Naive thymus-derived CD4-positive, alpha-beta T cell (primary cell): ENCODE results near the gene MRPS6. TPM values are rescaled to one million over a fixed set of nuclear protein-coding genes. Genes with fewer than 3 reads are reported as not detected.

Source experiments
- ATAC-seq: fragments of 150-1000 bp; cut with Tn5 transposase; 2 replicates; pipeline ENCODE4 v1.10.0; 2021; ENCODE audit warnings: mild to moderate bottlenecking, moderate library complexity
- CTCF ChIA-PET: fragments of 350-600 bp; sonication (Branson Sonifier 250); formaldehyde crosslinking; loops from one replicate; lab custom pipeline; 2021; ENCODE audit warnings: antibody characterized with exemption; lab: Charles Lee
- POLR2A ChIA-PET: fragments of 350-600 bp; sonication (Branson Sonifier 250); formaldehyde crosslinking; loops from one replicate; lab custom pipeline; 2021; ENCODE audit warnings: antibody characterized with exemption, inconsistent platforms; lab: Charles Lee
- DNase-seq, 9 donors: peaks; one replicate each; pipeline versions ENCODE4 v3.0.0 to v3.0.0-alpha.2; 2020 to 2022; ENCODE audit warnings: mixed read lengths in 1 of 9
- H3K27ac ChIP-seq: one replicate; pipeline ENCODE4 v1.7.0; 2013; ENCODE audit warnings: mild to moderate bottlenecking, low read depth, low read length, moderate library complexity
- H3K27me3 ChIP-seq, 2 donors: one replicate each; pipeline ENCODE4 v1.7.0; 2013; ENCODE audit warnings: low read length in 2 of 2, mild to moderate bottlenecking in 2 of 2, moderate library complexity in 2 of 2; ENCODE audit not compliant: control insufficient read depth in 2 of 2, insufficient read depth in 2 of 2
- H3K36me3 ChIP-seq, 3 experiments: 1 replicate in 2 of 3; 2 replicates in 1 of 3; pipeline ENCODE4 v1.7.0; 2013; ENCODE audit warnings: low read length in 3 of 3, mild to moderate bottlenecking in 3 of 3, moderate library complexity in 1 of 3; ENCODE audit not compliant: insufficient read depth in 3 of 3, control insufficient read depth in 2 of 3
- H3K4me1 ChIP-seq, 2 donors: one replicate each; pipeline ENCODE4 v1.7.0; 2013; ENCODE audit warnings: low read length in 2 of 2, mild to moderate bottlenecking in 2 of 2, moderate library complexity in 1 of 2; ENCODE audit not compliant: control insufficient read depth in 2 of 2, insufficient read depth in 2 of 2
- H3K4me3 ChIP-seq: 2 replicates; pipeline ENCODE4 v1.7.0; 2013; ENCODE audit warnings: mild to moderate bottlenecking, low read length
- H3K9me3 ChIP-seq, 3 experiments: 1 replicate in 2 of 3; 2 replicates in 1 of 3; pipeline ENCODE4 v1.7.0; 2013; ENCODE audit warnings: low read length in 3 of 3; ENCODE audit not compliant: control insufficient read depth in 2 of 3
- H3K27ac Mint-ChIP-seq, 9 donors: one replicate each; pipeline ENCODE4 v1.8.0; 2020 to 2022; ENCODE audit warnings: mixed read lengths in 9 of 9, mild to moderate bottlenecking in 8 of 9, moderate library complexity in 5 of 9, inconsistent platforms in 2 of 9
- H3K27me3 Mint-ChIP-seq, 5 donors: one replicate each; pipeline ENCODE4 v1.8.0; 2021 to 2022; ENCODE audit warnings: mixed read lengths in 5 of 5, mild to moderate bottlenecking in 1 of 5
- H3K36me3 Mint-ChIP-seq, 5 donors: one replicate each; pipeline ENCODE4 v1.8.0; 2020 to 2022; ENCODE audit warnings: mixed read lengths in 5 of 5, mild to moderate bottlenecking in 3 of 5, inconsistent platforms in 1 of 5
- H3K4me1 Mint-ChIP-seq, 7 donors: one replicate each; pipeline ENCODE4 v1.8.0; 2020 to 2022; ENCODE audit warnings: mixed read lengths in 7 of 7, mild to moderate bottlenecking in 3 of 7, inconsistent platforms in 1 of 7
- H3K4me3 Mint-ChIP-seq, 10 donors: one replicate each; pipeline ENCODE4 v1.8.0; 2020 to 2022; ENCODE audit warnings: mild to moderate bottlenecking in 10 of 10, mixed read lengths in 10 of 10, moderate library complexity in 6 of 10, inconsistent platforms in 2 of 10
- H3K9me3 Mint-ChIP-seq, 11 donors: one replicate each; pipeline ENCODE4 v1.8.0; 2020 to 2022; ENCODE audit warnings: mixed read lengths in 11 of 11, mild to moderate bottlenecking in 4 of 11, inconsistent platforms in 1 of 11, moderate library complexity in 1 of 11
- intact Hi-C, 2 donors: fragments of 100-400 bp; cut with micrococcal nuclease; formaldehyde crosslinking; loops; one replicate each; pipeline ENCODE4 v1.15.1; 2023
- polyA plus RNA-seq, 2 donors: library from polyadenylated mRNA; unstranded; fragments of 300-500 nt; fragmentation: Illumina TruSeq; gene quantifications; one replicate each; pipeline ENCODE4 v1.2.3, GENCODE V29; 2021
- total RNA-seq, 6 experiments: library from RNA in 5 of 6; stranded (reverse) in 5 of 6; gene quantifications; 1 replicate in 5 of 6; 2 replicates in 1 of 6; pipeline ENCODE4 v1.2.3 and lab custom pipeline; 2021 to 2026

Gene MRPS6
- total and polyA plus RNA-seq, 7 experiments from 2014 or later = 25.5 to 193 (median 92.5) TPM

DNA sequence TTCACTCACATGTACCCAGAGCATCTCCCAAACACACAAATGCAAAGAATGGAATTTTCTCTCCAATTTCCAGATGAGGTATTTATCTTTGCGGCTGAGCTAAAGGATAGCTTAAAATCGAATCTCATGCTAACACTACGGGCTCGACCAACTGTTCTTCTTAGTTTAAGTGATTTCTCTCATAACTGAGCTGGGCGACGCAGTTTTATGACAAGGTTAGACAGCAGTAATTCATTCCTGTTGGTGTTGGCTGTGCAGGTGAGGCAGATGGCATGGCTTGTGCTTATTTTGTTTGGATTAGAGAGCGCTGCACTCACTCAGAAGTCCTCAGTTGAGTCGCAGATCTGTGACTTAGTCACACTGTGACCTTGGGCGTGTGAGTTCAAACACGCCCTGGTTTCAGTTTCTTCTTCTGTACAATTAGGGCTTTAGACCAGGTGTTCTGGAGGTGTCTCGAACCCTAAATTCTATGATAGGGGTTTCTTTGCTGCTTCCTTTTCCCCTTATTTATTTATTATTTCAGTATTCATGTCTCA is 41.5 kb upstream of the MRPS6 start:
- Mint-ChIP-seq H3K4me3 (peak overlapping the region in 1 of 10 donors; percentile 12), H3K27ac (no peak overlapping the region), H3K4me1 (peaks cover 0 to 25% (median 4%) of the 10 kb centered on the region in 7 donors), H3K36me3 (peaks cover 0 to 12% (median 3%) of the 10 kb centered on the region in 5 donors), H3K9me3 (peaks cover 0 to 17% (median 0%) of the 10 kb centered on the region in 11 donors), H3K27me3 (peaks cover 0 to 4% (median 0%) of the 10 kb centered on the region in 5 donors)
- no peaks in the 10 kb centered on the region for H3K9me3 ChIP-seq
- no peak for DNase-seq
- CTCF ChIA-PET = no interaction called here
- H3K4me1 ChIP-seq = no peaks in the 10 kb centered on the region
- H3K27me3 ChIP-seq = no peaks in the 10 kb centered on the region
- POLR2A ChIA-PET = interaction anchor here (1.7 kb wide), 1 partner anchor 9 kb away, joined by 3 read pairs; no protein-coding TSS in a partner anchor
- no peaks in the 10 kb centered on the region for H3K36me3 ChIP-seq
- ATAC-seq = no peak
- intact Hi-C loops = loop anchor here in 1 of 2 donors (5.0 kb wide), 1 partner anchor 40 kb away; the partner anchor contains the start of genes MRPS6 and SLC5A3
- no peak overlapping the region for H3K27ac ChIP-seq
- no peak overlapping the region for H3K4me3 ChIP-seq

DNA sequence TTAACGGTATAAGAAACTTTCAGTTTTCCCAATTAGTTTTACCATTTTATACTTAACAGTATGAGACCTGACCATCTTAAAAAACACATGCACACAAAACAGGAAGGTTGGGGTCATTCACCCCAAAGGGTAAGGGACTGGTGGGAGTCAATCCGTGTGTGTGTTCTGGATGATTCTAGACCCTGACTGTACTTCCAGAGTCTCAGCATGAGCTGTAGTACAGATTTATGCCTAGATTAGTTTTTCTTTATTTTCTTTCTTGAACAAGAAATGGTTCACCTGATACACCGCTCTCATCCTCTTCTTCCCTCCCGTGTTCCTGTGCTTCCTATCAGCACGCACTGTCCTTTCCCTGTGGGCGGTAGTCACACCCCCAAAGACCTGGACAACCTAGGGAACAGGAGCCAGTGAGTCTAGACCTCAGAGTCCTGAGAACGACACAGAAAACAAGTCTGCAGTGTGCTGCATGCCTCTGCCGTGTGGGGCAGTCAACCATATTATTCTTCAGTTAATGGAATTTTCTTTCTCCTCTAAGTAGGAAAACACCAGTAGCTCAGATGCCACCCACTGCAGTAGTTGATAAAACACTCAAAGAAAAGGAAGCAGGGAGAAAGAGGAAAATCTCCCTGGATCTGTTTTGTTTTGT is 38.9 kb upstream of the MRPS6 start:
- CTCF ChIA-PET = no interaction called here
- intact Hi-C loops = loop anchor here in 1 of 2 donors (5.0 kb wide), 1 partner anchor 38 kb away; the partner anchor contains the start of genes MRPS6 and SLC5A3
- H3K36me3 Mint-ChIP-seq = peaks cover 0 to 14% (median 3%) of the 10 kb centered on the region in 5 donors

DNA sequence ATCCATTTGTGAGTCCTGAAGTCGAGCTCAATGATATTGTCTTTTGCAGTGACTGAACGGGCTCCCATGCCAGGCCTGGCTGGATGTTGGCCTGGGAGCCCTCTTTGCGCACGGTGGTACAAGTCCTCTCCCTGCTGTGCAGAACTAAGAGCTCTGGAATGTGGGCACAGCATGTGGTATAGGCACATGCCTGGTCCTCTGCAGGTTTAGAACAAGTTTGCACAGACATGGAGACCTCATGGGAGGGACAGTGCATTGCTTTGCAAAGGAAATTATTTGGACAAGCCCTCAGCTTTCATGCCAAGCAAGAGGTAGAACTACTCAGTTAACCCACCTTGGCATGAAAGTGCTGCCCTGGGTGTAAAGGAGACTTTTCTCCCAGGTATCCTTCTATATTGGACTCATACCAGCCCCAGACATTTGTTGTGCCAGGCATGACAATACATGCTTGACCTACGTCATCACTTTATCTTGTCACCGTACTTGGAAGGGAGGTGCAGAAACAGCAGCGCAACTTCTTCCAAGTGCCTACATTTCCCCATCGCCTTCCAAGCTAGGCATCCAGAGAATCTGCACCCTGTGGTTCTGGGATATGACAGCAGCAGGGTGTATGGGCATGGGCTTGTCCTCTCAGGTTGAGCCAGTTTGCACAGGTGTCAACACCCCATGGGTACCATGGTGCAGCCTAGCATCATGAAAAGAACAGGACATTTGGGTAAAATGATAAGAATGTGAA is 37.6 kb upstream of the MRPS6 start:
- Mint-ChIP-seq H3K4me1 (peaks cover 0 to 19% (median 1%) of the 10 kb centered on the region in 7 donors), H3K4me3 (no peak overlapping the region), H3K9me3 (peaks cover 0 to 13% (median 0%) of the 10 kb centered on the region in 11 donors), H3K36me3 (peaks cover 0 to 14% (median 0%) of the 10 kb centered on the region in 5 donors), H3K27ac (peak overlapping the region in 2 of 9 donors; percentile 10 to 46), H3K27me3 (peaks cover 0 to 4% (median 0%) of the 10 kb centered on the region in 5 donors)
- H3K4me1 ChIP-seq = no peaks in the 10 kb centered on the region
- DNase-seq (no peak), ATAC-seq (no peak)
- intact Hi-C loops = no loop called here
- POLR2A ChIA-PET = interaction anchor here (0.7 kb wide), 1 partner anchor 57 kb away, joined by 3 read pairs; no protein-coding TSS in a partner anchor
- H3K27me3 ChIP-seq = no peaks in the 10 kb centered on the region
- H3K9me3 ChIP-seq = no peaks in the 10 kb centered on the region
- H3K36me3 ChIP-seq = no peaks in the 10 kb centered on the region
- CTCF ChIA-PET = no interaction called here
- no peak overlapping the region for H3K4me3 ChIP-seq
- H3K27ac ChIP-seq = no peak overlapping the region

More for the DNA sequence above, 38.9 kb upstream of the MRPS6 start:
- H3K4me3 Mint-ChIP-seq = no peak overlapping the region
- Histone ChIP-seq H3K4me3 (no peak overlapping the region), H3K27ac (no peak overlapping the region), H3K27me3 (no peaks in the 10 kb centered on the region), H3K36me3 (no peaks in the 10 kb centered on the region), H3K4me1 (no peaks in the 10 kb centered on the region), H3K9me3 (no peaks in the 10 kb centered on the region)
- peaks cover 0 to 25% (median 4%) of the 10 kb centered on the region in 7 donors for H3K4me1 Mint-ChIP-seq
- DNase-seq = no peak
- peaks cover 0 to 4% (median 0%) of the 10 kb centered on the region in 5 donors for H3K27me3 Mint-ChIP-seq
- no peak for ATAC-seq
- POLR2A ChIA-PET = interaction anchor here (1.7 kb wide), 1 partner anchor 85 kb away, joined by 8 read pairs; no protein-coding TSS in a partner anchor
- peak overlapping the region in 1 of 9 donors; percentile 45 for H3K27ac Mint-ChIP-seq
- H3K9me3 Mint-ChIP-seq = peaks cover 0 to 16% (median 0%) of the 10 kb centered on the region in 11 donors

DNA sequence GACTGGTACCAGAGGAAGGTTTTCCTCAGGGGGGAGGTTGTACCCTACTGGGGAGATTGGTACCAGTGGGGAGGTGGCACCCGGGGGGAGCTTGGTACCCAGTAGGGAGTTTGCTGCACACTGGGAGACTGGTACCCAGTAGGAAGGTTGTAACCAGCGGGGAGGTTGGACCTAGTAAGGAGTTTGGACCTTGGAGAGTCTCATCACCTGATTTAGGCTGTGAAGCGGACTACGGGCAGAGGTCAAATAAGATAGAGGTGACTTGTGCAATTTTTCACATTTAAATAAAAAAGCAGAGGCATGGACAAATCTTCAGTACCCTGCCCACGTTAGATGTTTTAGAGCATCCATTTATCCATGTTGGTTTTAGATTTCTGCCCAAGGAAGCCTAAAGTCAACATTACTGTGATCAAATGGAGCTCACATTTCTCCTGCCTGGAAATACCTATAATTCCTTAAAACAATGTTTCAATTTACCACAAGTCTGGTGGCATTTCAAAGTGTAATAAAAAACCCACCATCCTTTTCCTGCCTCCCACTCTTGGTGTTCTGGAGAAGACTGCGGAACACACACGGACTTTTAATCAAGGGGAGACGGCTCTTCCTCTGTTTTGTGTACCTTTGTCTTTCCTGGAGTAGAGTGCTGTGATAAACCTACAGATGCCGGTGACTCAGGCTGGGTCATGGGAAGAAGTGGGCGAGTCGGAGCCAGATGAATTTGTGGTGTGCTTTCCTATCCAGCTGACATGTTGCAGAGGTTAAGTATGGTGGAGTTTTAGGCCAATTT is 36.2 kb upstream of the MRPS6 start:
- CTCF ChIA-PET = no interaction called here
- POLR2A ChIA-PET = interaction anchor here (0.6 kb wide), 1 partner anchor 89 kb away, joined by 6 read pairs; no protein-coding TSS in a partner anchor
- no peak overlapping the region for H3K4me3 Mint-ChIP-seq
- H3K27ac Mint-ChIP-seq = no peak overlapping the region
- H3K9me3 Mint-ChIP-seq = peaks cover 0 to 13% (median 0%) of the 10 kb centered on the region in 11 donors
- Histone ChIP-seq H3K27me3 (no peaks in the 10 kb centered on the region), H3K27ac (no peak overlapping the region), H3K9me3 (no peaks in the 10 kb centered on the region), H3K4me1 (no peaks in the 10 kb centered on the region), H3K36me3 (no peaks in the 10 kb centered on the region), H3K4me3 (no peak overlapping the region)
- H3K4me1 Mint-ChIP-seq = peaks cover 0 to 10% (median 0%) of the 10 kb centered on the region in 7 donors
- intact Hi-C loops = no loop called here
- no peak for DNase-seq
- peaks cover 0 to 4% (median 0%) of the 10 kb centered on the region in 5 donors for H3K27me3 Mint-ChIP-seq
- no peak for ATAC-seq
- peaks cover 0 to 11% (median 0%) of the 10 kb centered on the region in 5 donors for H3K36me3 Mint-ChIP-seq

DNA sequence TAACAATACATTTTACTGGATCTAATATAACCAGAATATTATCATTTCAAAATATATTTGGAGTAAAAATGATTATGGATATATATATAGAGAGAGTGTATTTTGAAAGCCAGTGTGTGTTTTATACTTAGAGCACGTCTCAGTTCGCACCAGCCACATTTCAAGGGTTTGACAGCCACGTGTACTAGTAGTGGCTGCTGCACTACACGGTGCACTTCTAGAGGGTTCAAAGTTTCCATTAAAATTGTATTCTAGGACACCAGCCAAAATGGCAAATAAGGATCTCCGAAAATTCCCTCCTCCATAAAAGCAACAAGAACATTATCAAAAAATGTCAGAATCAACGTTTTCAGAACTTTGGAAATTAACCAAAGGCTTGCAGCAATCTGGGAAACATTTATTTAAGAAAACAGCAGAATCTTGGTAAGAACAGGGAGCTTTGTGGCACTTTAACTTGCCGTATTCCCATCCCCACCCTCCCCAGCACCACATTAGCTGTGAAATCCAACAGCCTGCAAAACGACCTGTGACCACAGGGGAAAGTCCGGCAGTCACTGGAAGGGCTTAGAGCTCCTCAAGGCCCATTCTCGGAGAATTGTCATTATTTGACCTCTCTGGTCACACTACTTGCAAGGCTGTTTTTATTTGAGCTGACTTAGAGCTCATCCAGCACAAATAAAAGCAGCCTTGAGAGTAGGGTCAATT is 33.5 kb upstream of the MRPS6 start:
- no peaks in the 10 kb centered on the region for H3K4me1 Mint-ChIP-seq
- Histone ChIP-seq H3K27me3 (no peaks in the 10 kb centered on the region), H3K4me3 (no peak overlapping the region), H3K9me3 (no peaks in the 10 kb centered on the region), H3K4me1 (no peaks in the 10 kb centered on the region), H3K27ac (no peak overlapping the region), H3K36me3 (no peaks in the 10 kb centered on the region)
- DNase-seq = no peak
- peaks cover 0 to 10% (median 0%) of the 10 kb centered on the region in 11 donors for H3K9me3 Mint-ChIP-seq
- intact Hi-C loops = no loop called here
- H3K27me3 Mint-ChIP-seq = peaks cover 0 to 4% (median 0%) of the 10 kb centered on the region in 5 donors
- POLR2A ChIA-PET = no interaction called here
- H3K27ac Mint-ChIP-seq = no peak overlapping the region
- H3K4me3 Mint-ChIP-seq = no peak overlapping the region
- ATAC-seq = no peak
- peaks cover 0 to 5% (median 0%) of the 10 kb centered on the region in 5 donors for H3K36me3 Mint-ChIP-seq
- CTCF ChIA-PET = interaction anchor here (1.3 kb wide), 1 partner anchor 90 kb away, joined by 3 read pairs; no protein-coding TSS in a partner anchor
